HepG2 (cell line): ENCODE data around the gene RSKR. TPM values are rescaled to one million over a fixed set of nuclear protein-coding genes. Genes with fewer than 3 reads are reported as not detected.

Source experiments
- FOXK1 ChIP-seq: sonication (generic); formaldehyde crosslinking; IDR thresholded peaks from 2 replicates; pipeline ENCODE4 v1.4.0; 2020; ENCODE audit warnings: low read depth, missing genetic modification reagents, borderline replicate concordance
- MLLT10 ChIP-seq: sonication (generic); formaldehyde crosslinking; IDR thresholded peaks from 2 replicates; pipeline ENCODE4 v1.4.0; 2020; ENCODE audit warnings: missing genetic modification reagents
- NAIF1 ChIP-seq: sonication (generic); formaldehyde crosslinking; IDR thresholded peaks from 2 replicates; pipeline ENCODE4 v1.5.0; 2020; ENCODE audit warnings: mild to moderate bottlenecking, missing genetic modification reagents, borderline replicate concordance
- ZFP41 ChIP-seq: sonication (generic); formaldehyde crosslinking; IDR thresholded peaks from 2 replicates; pipeline ENCODE4 v1.4.0; 2020; ENCODE audit warnings: mild to moderate bottlenecking, missing genetic modification reagents, borderline replicate concordance
- ZNF33B ChIP-seq: sonication (generic); formaldehyde crosslinking; IDR thresholded peaks from 2 replicates; pipeline ENCODE4 v1.5.1; 2020; ENCODE audit warnings: mild to moderate bottlenecking, missing genetic modification reagents
- ZNF484 ChIP-seq: sonication (generic); formaldehyde crosslinking; IDR thresholded peaks from 2 replicates; pipeline ENCODE4 v1.5.1; 2020; ENCODE audit warnings: mild to moderate bottlenecking, low read depth, missing genetic modification reagents, borderline replicate concordance
- ZNF672 ChIP-seq: sonication (generic); formaldehyde crosslinking; IDR thresholded peaks from 2 replicates; pipeline ENCODE4 v1.8.1; 2022; ENCODE audit warnings: missing genetic modification reagents
- ZSCAN12 ChIP-seq: sonication (generic); formaldehyde crosslinking; IDR thresholded peaks from 2 replicates; pipeline ENCODE4 v1.9.0; 2021; ENCODE audit warnings: mild to moderate bottlenecking, missing genetic modification reagents
- polyA plus RNA-seq, 8 experiments: library from polyadenylated mRNA; depleted of rRNA in 3 of 8; stranded (reverse) in 7 of 8; unstranded in 1 of 8; fragments of >200 nt; fragmentation: Illumina TruSeq in 4 of 8; extraction: Trizol in 4 of 8; gene quantifications; 2 replicates each; pipeline versions ENCODE4 v1.2.1 to v1.2.3, GENCODE V29; 2011 to 2016; ENCODE audit warnings: low read depth in 4 of 8, missing spikeins in 1 of 8, mixed read lengths in 1 of 8; ENCODE audit not compliant: insufficient read depth in 1 of 8
- total RNA-seq, 5 experiments: library from RNA; depleted of rRNA; stranded (reverse); fragments of >200 nt; fragmentation: Illumina TruSeq; extraction: Trizol; gene quantifications; 2 replicates each; pipeline ENCODE4 v1.2.3, GENCODE V29; 2016; ENCODE audit warnings: low read depth in 1 of 5
- TF ChIP-seq, protein P1 (sequence below): sonication (generic); formaldehyde crosslinking; IDR thresholded peaks from 2 replicates; pipeline ENCODE4 v1.9.0; 2021; ENCODE audit warnings: mild to moderate bottlenecking, missing genetic modification reagents
- TF ChIP-seq, protein P2 (sequence below): sonication (generic); formaldehyde crosslinking; IDR thresholded peaks from 2 replicates; pipeline ENCODE4 v1.4.0; 2020; ENCODE audit warnings: missing genetic modification reagents, borderline replicate concordance
- TF ChIP-seq, protein P3 (sequence below): sonication (generic); formaldehyde crosslinking; IDR thresholded peaks from 2 replicates; pipeline ENCODE4 v1.4.0; 2020; ENCODE audit warnings: mild to moderate bottlenecking, missing genetic modification reagents

Gene RSKR
- total and polyA plus RNA-seq, 2 of the 13 experiments (the other 11 are each of a cell fraction or from before 2014, with no cell fraction given): 5.0 to 10.4 TPM

DNA sequence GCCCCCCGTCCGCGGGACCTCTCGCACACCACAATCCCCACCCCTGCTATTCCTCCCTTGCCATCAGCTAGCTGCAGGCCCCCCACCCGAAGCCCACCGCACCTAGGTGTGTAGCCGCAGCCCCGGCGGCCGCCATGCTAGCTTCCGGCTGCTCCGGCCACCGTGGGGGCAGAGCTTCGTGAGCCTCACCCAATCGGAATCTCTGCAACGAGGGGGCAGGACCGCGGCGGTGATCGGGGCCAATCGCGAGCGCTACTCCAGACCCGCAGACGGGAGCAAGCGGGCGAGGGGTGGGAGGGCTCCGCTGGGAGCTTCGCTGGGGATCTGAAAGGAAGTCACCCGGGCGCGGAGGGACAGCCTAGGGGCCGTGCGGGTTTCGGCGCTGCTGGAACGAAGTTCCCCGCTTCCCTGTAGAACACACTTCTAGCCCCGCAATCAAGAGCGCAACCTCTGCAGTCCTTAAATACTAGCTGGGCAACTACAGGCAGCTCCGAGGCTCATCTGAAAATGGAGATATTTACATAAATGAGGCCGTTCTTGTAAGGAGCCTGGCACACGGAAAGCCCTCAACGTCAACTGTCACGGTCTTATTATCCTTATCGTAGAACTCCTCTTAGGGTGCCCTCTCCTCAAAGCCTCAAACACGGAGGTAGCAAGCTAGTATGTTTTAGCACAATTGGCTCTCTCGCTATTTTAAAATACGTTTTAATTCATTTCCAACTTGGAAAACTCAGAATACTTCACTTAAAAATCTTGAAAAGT is 42.4 kb downstream of the RSKR start, which contains the start of gene PIGS (continued):
- TF ChIP-seq, protein P1, sequence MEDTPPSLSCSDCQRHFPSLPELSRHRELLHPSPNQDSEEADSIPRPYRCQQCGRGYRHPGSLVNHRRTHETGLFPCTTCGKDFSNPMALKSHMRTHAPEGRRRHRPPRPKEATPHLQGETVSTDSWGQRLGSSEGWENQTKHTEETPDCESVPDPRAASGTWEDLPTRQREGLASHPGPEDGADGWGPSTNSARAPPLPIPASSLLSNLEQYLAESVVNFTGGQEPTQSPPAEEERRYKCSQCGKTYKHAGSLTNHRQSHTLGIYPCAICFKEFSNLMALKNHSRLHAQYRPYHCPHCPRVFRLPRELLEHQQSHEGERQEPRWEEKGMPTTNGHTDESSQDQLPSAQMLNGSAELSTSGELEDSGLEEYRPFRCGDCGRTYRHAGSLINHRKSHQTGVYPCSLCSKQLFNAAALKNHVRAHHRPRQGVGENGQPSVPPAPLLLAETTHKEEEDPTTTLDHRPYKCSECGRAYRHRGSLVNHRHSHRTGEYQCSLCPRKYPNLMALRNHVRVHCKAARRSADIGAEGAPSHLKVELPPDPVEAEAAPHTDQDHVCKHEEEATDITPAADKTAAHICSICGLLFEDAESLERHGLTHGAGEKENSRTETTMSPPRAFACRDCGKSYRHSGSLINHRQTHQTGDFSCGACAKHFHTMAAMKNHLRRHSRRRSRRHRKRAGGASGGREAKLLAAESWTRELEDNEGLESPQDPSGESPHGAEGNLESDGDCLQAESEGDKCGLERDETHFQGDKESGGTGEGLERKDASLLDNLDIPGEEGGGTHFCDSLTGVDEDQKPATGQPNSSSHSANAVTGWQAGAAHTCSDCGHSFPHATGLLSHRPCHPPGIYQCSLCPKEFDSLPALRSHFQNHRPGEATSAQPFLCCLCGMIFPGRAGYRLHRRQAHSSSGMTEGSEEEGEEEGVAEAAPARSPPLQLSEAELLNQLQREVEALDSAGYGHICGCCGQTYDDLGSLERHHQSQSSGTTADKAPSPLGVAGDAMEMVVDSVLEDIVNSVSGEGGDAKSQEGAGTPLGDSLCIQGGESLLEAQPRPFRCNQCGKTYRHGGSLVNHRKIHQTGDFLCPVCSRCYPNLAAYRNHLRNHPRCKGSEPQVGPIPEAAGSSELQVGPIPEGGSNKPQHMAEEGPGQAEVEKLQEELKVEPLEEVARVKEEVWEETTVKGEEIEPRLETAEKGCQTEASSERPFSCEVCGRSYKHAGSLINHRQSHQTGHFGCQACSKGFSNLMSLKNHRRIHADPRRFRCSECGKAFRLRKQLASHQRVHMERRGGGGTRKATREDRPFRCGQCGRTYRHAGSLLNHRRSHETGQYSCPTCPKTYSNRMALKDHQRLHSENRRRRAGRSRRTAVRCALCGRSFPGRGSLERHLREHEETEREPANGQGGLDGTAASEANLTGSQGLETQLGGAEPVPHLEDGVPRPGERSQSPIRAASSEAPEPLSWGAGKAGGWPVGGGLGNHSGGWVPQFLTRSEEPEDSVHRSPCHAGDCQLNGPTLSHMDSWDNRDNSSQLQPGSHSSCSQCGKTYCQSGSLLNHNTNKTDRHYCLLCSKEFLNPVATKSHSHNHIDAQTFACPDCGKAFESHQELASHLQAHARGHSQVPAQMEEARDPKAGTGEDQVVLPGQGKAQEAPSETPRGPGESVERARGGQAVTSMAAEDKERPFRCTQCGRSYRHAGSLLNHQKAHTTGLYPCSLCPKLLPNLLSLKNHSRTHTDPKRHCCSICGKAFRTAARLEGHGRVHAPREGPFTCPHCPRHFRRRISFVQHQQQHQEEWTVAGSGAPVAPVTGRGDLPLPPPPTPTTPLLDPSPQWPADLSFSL (CRISPR knock-in tag): no peak
- TF ChIP-seq FOXK1 (CRISPR knock-in tag): no peak; the same call in 1 of the 2 replicates
- TF ChIP-seq ZNF484 (CRISPR knock-in tag): no peak
- TF ChIP-seq, protein P2, sequence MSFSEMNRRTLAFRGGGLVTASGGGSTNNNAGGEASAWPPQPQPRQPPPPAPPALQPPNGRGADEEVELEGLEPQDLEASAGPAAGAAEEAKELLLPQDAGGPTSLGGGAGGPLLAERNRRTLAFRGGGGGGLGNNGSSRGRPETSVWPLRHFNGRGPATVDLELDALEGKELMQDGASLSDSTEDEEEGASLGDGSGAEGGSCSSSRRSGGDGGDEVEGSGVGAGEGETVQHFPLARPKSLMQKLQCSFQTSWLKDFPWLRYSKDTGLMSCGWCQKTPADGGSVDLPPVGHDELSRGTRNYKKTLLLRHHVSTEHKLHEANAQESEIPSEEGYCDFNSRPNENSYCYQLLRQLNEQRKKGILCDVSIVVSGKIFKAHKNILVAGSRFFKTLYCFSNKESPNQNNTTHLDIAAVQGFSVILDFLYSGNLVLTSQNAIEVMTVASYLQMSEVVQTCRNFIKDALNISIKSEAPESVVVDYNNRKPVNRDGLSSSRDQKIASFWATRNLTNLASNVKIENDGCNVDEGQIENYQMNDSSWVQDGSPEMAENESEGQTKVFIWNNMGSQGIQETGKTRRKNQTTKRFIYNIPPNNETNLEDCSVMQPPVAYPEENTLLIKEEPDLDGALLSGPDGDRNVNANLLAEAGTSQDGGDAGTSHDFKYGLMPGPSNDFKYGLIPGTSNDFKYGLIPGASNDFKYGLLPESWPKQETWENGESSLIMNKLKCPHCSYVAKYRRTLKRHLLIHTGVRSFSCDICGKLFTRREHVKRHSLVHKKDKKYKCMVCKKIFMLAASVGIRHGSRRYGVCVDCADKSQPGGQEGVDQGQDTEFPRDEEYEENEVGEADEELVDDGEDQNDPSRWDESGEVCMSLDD (CRISPR knock-in tag): no peak
- TF ChIP-seq, protein P3, sequence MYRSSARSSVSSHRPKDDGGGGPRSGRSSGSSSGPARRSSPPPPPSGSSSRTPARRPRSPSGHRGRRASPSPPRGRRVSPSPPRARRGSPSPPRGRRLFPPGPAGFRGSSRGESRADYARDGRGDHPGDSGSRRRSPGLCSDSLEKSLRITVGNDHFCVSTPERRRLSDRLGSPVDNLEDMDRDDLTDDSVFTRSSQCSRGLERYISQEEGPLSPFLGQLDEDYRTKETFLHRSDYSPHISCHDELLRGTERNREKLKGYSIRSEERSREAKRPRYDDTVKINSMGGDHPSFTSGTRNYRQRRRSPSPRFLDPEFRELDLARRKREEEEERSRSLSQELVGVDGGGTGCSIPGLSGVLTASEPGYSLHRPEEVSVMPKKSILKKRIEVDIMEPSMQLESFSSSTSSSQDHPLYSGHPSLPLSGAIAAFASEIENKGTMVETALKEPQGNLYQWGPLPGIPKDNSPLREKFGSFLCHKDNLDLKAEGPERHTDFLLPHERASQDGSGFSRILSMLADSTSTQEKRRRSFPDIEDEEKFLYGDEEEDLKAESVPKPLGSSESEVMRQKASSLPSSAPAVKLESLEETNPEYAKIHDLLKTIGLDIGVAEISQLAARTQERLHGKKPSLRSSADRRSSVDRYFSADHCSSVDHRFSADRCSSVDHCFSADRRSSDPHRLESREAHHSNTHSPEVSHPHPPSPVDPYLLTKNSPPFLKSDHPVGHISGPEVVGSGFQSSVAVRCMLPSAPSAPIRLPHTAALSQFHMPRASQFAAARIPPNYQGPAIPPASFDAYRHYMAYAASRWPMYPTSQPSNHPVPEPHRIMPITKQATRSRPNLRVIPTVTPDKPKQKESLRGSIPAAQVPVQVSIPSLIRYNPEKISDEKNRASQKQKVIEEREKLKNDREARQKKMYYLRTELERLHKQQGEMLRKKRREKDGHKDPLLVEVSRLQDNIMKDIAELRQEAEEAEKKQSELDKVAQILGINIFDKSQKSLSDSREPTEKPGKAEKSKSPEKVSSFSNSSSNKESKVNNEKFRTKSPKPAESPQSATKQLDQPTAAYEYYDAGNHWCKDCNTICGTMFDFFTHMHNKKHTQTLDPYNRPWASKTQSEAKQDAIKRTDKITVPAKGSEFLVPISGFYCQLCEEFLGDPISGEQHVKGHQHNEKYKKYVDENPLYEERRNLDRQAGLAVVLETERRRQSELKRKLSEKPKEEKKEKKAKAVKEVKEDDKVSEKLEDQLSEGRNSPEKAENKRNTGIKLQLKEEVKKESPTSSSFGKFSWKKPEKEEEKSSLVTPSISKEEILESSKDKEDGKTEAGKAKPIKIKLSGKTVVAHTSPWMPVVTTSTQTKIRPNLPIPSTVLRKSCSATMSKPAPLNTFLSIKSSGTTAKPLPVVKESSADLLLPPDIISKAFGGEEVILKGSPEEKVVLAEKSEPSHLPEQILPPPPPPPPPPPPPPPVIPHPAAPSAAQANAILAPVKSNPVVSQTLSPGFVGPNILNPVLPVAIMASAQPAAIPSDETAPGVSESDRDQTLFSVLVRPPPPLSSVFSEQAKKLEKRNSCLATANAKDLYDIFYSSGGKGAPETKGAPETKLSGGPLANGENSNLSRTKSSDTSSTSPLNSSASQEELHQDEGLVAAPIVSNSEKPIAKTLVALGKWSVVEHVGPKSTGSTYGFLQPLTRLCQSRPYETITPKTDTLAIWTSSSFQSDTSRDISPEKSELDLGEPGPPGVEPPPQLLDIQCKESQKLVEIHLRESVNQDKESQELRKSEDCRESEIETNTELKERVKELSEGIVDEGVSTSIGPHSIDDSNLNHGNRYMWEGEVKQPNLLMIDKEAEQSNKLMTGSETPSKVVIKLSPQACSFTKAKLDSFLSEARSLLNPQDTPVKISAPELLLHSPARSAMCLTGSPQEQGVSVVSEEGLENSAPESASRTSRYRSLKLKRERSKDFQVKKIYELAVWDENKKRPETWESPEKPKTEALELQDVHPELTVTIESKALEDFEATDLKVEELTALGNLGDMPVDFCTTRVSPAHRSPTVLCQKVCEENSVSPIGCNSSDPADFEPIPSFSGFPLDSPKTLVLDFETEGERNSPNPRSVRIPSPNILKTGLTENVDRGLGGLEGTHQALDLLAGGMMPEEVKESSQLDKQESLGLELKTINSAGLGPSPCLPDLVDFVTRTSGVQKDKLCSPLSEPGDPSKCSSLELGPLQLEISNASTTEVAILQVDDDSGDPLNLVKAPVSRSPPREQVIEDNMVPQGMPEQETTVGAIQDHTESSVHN (CRISPR knock-in tag): no peak
- no peak for TF ChIP-seq MLLT10 (CRISPR knock-in tag)
- TF ChIP-seq ZSCAN12 (CRISPR knock-in tag): no peak
- TF ChIP-seq ZNF33B (CRISPR knock-in tag): no peak
- no peak for TF ChIP-seq ZNF672 (CRISPR knock-in tag)
- no peak for TF ChIP-seq ZFP41 (CRISPR knock-in tag)
- peak; percentile 60; the same call in 1 of the 2 replicates for TF ChIP-seq NAIF1 (CRISPR knock-in tag)
